WTC11 (cell line): ENCODE results near the gene ANKS6.

ENCODE experiments used
- CBFB ChIP-seq: sonication (generic); formaldehyde crosslinking; IDR thresholded peaks from 2 replicates; pipeline ENCODE4 v1.8.1; 2022; ENCODE audit warnings: mild to moderate bottlenecking, low read depth, missing genetic modification reagents
- MYBL2 ChIP-seq: sonication (generic); formaldehyde crosslinking; IDR thresholded peaks from 2 replicates; pipeline ENCODE4 v1.8.1; 2023; ENCODE audit warnings: mild to moderate bottlenecking, moderate library complexity, missing genetic modification reagents
- NR2C2 ChIP-seq: sonication (generic); formaldehyde crosslinking; IDR thresholded peaks from 2 replicates; pipeline ENCODE4 v1.8.0; 2022; ENCODE audit warnings: mild to moderate bottlenecking, missing genetic modification reagents
- RELA ChIP-seq: sonication (generic); formaldehyde crosslinking; IDR thresholded peaks from 2 replicates; pipeline ENCODE4 v1.8.1; 2022; ENCODE audit warnings: missing genetic modification reagents, mild to moderate bottlenecking, borderline replicate concordance
- TF ChIP-seq, protein P1 (sequence below): sonication (generic); formaldehyde crosslinking; IDR thresholded peaks from 2 replicates; pipeline ENCODE4 v1.8.1; 2023; ENCODE audit warnings: mild to moderate bottlenecking, missing genetic modification reagents, moderate library complexity
- TF ChIP-seq, protein P2 (sequence below): sonication (generic); formaldehyde crosslinking; IDR thresholded peaks from 2 replicates; pipeline ENCODE4 v1.8.0; 2022; ENCODE audit warnings: mild to moderate bottlenecking, missing genetic modification reagents
- TF ChIP-seq, protein P3 (sequence below): fragments of 250-450 bp; sonication (Bioruptor Pico); IDR thresholded peaks from 2 replicates; pipeline ENCODE4 v2.1.2; 2022; ENCODE audit warnings: mild to moderate bottlenecking, moderate library complexity
- TF ChIP-seq, protein P4 (sequence below): sonication (generic); formaldehyde crosslinking; IDR thresholded peaks from 2 replicates; pipeline ENCODE4 v1.8.1; 2023; ENCODE audit warnings: mild to moderate bottlenecking, moderate library complexity, missing genetic modification reagents
- TF ChIP-seq, protein P5 (sequence below): sonication (generic); formaldehyde crosslinking; IDR thresholded peaks from 2 replicates; pipeline ENCODE4 v1.8.1; 2023; ENCODE audit warnings: mild to moderate bottlenecking, missing genetic modification reagents, moderate library complexity
- TF ChIP-seq, protein P6 (sequence below): sonication (generic); formaldehyde crosslinking; IDR thresholded peaks from 2 replicates; pipeline ENCODE4 v1.8.1; 2022; ENCODE audit warnings: low read depth, mild to moderate bottlenecking, moderate library complexity, missing genetic modification reagents, borderline replicate concordance

DNA sequence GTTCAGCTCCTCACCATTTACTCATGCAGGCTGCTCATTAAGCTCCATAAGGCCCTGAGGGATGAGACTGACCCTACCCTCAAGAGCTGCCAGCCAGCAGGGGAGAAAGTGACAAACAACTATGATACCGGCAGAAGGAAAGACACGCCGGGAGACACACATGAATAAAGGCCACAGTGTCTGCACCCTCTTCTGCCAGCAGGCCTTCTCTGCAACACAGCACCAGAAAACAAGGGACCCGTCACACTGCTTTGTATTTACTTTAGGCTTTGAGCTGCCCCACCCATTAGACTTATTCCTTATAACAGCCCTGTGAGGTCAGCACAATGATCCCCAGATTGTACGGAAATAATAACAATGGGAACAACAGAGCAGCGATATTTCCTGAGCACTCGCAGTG lies 94.8 kb downstream of the ANKS6 start:
- TF ChIP-seq, protein P1, sequence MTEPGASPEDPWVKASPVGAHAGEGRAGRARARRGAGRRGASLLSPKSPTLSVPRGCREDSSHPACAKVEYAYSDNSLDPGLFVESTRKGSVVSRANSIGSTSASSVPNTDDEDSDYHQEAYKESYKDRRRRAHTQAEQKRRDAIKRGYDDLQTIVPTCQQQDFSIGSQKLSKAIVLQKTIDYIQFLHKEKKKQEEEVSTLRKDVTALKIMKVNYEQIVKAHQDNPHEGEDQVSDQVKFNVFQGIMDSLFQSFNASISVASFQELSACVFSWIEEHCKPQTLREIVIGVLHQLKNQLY (CRISPR knock-in tag): no peak
- no peak for TF ChIP-seq MYBL2 (CRISPR knock-in tag)
- TF ChIP-seq, protein P2, sequence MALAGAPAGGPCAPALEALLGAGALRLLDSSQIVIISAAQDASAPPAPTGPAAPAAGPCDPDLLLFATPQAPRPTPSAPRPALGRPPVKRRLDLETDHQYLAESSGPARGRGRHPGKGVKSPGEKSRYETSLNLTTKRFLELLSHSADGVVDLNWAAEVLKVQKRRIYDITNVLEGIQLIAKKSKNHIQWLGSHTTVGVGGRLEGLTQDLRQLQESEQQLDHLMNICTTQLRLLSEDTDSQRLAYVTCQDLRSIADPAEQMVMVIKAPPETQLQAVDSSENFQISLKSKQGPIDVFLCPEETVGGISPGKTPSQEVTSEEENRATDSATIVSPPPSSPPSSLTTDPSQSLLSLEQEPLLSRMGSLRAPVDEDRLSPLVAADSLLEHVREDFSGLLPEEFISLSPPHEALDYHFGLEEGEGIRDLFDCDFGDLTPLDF: no peak
- TF ChIP-seq, protein P3, sequence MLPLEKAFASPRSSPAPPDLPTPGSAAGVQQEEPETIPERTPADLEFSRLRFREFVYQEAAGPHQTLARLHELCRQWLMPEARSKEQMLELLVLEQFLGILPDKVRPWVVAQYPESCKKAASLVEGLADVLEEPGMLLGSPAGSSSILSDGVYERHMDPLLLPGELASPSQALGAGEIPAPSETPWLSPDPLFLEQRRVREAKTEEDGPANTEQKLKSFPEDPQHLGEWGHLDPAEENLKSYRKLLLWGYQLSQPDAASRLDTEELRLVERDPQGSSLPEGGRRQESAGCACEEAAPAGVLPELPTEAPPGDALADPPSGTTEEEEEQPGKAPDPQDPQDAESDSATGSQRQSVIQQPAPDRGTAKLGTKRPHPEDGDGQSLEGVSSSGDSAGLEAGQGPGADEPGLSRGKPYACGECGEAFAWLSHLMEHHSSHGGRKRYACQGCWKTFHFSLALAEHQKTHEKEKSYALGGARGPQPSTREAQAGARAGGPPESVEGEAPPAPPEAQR (CRISPR knock-in tag): no peak
- TF ChIP-seq RELA (CRISPR knock-in tag): no peak
- TF ChIP-seq, protein P4, sequence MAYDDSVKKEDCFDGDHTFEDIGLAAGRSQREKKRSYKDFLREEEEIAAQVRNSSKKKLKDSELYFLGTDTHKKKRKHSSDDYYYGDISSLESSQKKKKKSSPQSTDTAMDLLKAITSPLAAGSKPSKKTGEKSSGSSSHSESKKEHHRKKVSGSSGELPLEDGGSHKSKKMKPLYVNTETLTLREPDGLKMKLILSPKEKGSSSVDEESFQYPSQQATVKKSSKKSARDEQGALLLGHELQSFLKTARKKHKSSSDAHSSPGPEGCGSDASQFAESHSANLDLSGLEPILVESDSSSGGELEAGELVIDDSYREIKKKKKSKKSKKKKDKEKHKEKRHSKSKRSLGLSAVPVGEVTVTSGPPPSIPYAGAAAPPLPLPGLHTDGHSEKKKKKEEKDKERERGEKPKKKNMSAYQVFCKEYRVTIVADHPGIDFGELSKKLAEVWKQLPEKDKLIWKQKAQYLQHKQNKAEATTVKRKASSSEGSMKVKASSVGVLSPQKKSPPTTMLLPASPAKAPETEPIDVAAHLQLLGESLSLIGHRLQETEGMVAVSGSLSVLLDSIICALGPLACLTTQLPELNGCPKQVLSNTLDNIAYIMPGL (CRISPR knock-in tag): no peak
- no peak for TF ChIP-seq CBFB (CRISPR knock-in tag)
- TF ChIP-seq, protein P5, sequence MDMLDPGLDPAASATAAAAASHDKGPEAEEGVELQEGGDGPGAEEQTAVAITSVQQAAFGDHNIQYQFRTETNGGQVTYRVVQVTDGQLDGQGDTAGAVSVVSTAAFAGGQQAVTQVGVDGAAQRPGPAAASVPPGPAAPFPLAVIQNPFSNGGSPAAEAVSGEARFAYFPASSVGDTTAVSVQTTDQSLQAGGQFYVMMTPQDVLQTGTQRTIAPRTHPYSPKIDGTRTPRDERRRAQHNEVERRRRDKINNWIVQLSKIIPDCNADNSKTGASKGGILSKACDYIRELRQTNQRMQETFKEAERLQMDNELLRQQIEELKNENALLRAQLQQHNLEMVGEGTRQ: no peak
- TF ChIP-seq, protein P6, sequence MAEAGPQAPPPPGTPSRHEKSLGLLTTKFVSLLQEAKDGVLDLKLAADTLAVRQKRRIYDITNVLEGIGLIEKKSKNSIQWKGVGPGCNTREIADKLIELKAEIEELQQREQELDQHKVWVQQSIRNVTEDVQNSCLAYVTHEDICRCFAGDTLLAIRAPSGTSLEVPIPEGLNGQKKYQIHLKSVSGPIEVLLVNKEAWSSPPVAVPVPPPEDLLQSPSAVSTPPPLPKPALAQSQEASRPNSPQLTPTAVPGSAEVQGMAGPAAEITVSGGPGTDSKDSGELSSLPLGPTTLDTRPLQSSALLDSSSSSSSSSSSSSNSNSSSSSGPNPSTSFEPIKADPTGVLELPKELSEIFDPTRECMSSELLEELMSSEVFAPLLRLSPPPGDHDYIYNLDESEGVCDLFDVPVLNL: no peak
- TF ChIP-seq NR2C2: no peak
